Dermis microvascular lymphatic vessel endothelial cell (primary cell): Measurements from ENCODE around the gene MRTFA. TPM values are rescaled to one million over a fixed set of nuclear protein-coding genes. Genes with fewer than 3 reads are reported as not detected.
"Not testable (repeated sequence)": the region's sequence is repeated elsewhere in the genome, so short reads cannot be mapped to it uniquely, and the experiment has no call there.

Experiments used
- DNase-seq, 2 donors: peaks; one replicate each; pipeline versions ENCODE4 v3.0.0 to v3.0.0-alpha.2; 2010; ENCODE audit warnings: low read depth in 2 of 2
- total RNA-seq: library from RNA; depleted of rRNA; stranded (reverse); fragments of >200 nt; gene quantifications from 2 replicates; pipeline ENCODE4 v1.2.1, GENCODE V29; 2014

The MRTFA gene
- total RNA-seq, 1 donor from 2014 or later = 12.8 TPM

GRCh38 chr22:40597526-40598430 lies 38.7 kb downstream of the MRTFA start:
- DNase-seq = no peak

GRCh38 chr22:40595497-40596234 lies 40.9 kb downstream of the MRTFA start:
- DNase-seq = no peak

- no peak for DNase-seq
Measured at GRCh38 chr22:40594924-40595323, 41.6 kb downstream of the MRTFA start.

- DNase-seq = no peak
Measured at GRCh38 chr22:40594346-40594745, 42.2 kb downstream of the MRTFA start.

GRCh38 chr22:40593460-40594273 lies 42.9 kb downstream of the MRTFA start:
- no peak for DNase-seq

- no peak for DNase-seq
Measured at GRCh38 chr22:40592352-40593113, 44.0 kb downstream of the MRTFA start.

GRCh38 chr22:40588726-40589125 lies 47.8 kb downstream of the MRTFA start:
- DNase-seq = no peak

- DNase-seq = no peak
Measured at GRCh38 chr22:40586781-40587180, 49.7 kb downstream of the MRTFA start.

- no peak for DNase-seq
Measured at GRCh38 chr22:40585310-40585751, 51.2 kb downstream of the MRTFA start.

GRCh38 chr22:40584766-40585165 lies 51.8 kb downstream of the MRTFA start:
- DNase-seq = not testable (repeated sequence)

- DNase-seq = no peak
Measured at GRCh38 chr22:40583053-40583741, 53.3 kb downstream of the MRTFA start.

- no peak for DNase-seq
Measured at GRCh38 chr22:40582063-40582462, 54.5 kb downstream of the MRTFA start.

- no peak for DNase-seq
Measured at GRCh38 chr22:40580631-40581030, 55.9 kb downstream of the MRTFA start.

GRCh38 chr22:40578171-40578570 lies 58.3 kb downstream of the MRTFA start:
- DNase-seq = no peak

- no peak for DNase-seq
Measured at GRCh38 chr22:40572976-40573375, 63.5 kb downstream of the MRTFA start.

- DNase-seq = no peak
Measured at GRCh38 chr22:40571887-40572286, 64.6 kb downstream of the MRTFA start.

- no peak for DNase-seq
Measured at GRCh38 chr22:40567626-40568328, 68.7 kb downstream of the MRTFA start.

- no peak for DNase-seq
Measured at GRCh38 chr22:40567106-40567505, 69.4 kb downstream of the MRTFA start.

- peak in 1 of 2 donors; percentile 2 for DNase-seq
Measured at GRCh38 chr22:40560994-40561515, 75.5 kb downstream of the MRTFA start.
